ENCODE results near the gene ABHD16B.
"Not testable (repeated sequence)": the region's sequence is repeated elsewhere in the genome, so short reads cannot be mapped to it uniquely, and the experiment has no call there.

ABHD16B gene

DNA sequence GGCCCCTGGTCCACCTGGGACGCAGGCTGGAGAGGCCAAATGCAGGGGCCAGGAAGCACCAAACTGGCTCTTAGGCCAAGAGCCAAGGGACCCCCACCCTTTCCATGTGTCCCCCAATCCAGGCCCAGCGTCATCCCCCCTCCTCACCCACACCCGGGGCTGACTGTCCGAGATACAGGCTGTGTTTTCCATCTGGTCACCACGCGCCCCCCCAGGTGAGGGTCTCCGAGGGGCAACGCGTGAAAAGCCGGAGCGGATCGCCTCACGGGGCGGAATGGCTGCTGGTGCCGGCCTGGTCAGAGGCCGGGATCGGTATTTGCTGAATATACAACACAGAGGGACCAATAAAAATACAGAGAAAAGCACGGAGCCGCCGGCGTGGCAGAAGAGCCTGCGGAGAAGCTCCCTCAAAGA is 5.2 kb upstream of the ABHD16B start:
- no peak for DNase-seq

- no peak for DNase-seq
Measured at GRCh38 chr20:63857764-63858392, 3.4 kb upstream of the ABHD16B start.

DNA sequence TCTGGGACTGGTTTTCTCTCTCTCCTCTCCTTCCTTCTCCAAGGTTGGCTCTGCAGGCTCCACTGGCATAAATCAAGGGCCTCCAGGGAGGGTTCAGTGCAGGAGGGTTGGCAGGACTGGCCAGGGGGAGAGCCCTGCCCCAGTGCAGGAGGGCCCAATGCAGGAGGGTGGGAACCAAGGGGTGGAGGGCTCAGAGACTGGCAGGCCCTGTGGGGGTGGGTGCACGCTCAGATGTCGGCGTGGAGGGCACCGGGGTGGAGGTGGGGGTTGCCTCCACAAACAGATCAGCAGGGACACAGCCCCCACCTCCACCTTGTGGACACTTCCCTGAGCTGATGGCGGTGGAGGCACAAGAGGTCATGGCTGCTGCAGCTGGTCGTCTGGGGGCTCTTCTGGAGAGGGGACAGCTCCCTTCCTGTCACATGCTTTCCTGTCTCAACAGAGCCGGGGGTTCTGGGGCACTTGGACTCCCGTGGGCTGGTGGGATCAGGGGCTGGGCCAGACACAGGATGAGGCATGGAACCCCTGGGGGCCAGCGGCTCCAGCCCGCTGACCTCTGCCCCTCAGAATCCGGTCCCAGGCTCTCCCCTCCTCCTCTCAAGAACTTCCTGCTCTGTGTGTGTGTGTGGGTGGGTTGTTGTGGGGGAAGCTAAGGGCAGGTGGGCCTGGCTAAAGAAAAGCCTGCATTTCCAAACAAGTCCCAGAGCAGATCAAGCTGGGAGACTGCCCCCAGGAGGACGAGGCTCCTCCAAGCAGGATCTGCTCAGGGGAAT is 2.7 kb upstream of the ABHD16B start:
- DNase-seq: no peak

DNA sequence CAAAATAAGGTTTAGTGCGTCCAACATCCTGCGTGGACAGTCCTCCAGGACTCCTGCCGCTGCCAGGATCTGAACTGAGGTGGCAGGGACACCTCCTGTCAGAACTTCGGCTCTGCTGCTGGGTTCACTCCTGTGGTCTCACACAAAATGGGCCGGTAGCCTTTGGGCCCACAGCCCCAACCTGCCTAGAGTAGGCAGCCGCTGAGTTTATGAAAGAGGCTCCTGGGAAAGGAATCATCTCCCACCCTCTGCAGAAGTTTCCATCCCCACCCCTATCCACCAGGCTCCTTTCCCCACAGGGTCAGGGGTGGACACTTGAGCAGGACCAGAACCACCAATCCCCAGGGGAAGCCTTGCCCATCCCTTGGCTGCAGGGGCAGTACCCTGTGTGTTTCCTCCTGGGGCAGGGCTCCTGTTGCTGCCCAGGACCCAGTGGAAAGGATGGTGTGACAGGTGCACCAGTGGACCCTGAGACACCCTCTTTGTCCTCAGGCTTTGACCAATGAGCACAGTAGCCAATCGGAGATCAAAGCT is 2.1 kb upstream of the ABHD16B start:
- no peak for DNase-seq

- DNase-seq: no peak
Measured at GRCh38 chr20:63860325-63861051, 810 bp upstream of the ABHD16B start.

DNA sequence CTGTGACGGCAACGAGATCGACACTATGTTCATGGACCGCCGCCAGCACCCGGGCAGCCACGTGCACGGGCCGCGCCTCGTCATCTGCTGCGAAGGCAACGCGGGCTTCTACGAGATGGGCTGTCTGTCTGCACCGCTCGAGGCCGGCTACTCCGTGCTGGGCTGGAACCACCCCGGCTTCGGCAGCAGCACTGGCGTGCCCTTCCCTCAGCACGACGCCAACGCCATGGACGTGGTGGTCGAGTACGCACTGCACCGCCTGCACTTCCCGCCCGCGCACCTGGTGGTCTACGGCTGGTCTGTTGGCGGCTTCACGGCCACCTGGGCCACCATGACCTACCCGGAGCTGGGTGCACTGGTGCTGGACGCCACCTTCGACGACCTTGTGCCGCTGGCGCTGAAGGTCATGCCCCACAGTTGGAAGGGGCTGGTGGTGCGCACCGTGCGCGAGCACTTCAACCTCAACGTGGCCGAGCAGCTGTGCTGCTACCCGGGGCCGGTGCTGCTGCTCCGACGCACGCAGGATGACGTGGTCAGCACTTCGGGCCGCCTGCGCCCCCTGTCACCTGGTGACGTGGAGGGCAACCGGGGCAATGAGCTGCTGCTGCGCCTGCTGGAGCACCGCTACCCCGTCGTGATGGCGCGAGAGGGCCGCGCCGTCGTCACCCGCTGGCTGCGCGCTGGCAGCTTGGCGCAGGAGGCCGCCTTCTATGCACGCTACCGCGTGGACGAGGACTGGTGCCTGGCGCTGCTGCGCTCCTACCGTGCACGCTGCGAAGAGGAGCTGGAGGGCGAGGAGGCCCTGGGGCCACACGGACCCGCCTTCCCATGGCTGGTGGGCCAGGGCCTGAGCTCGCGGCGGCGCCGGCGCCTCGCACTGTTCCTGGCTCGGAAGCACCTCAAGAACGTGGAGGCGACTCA is 943 bp downstream of the ABHD16B start:
- DNase-seq: no peak

GRCh38 chr20:63863021-63863797 is 1.9 kb downstream of the ABHD16B start:
- no peak for DNase-seq

- peak; percentile 45 to 78 (median 71) for DNase-seq
Measured at GRCh38 chr20:63863798-63864544, 2.7 kb downstream of the ABHD16B start.

DNA sequence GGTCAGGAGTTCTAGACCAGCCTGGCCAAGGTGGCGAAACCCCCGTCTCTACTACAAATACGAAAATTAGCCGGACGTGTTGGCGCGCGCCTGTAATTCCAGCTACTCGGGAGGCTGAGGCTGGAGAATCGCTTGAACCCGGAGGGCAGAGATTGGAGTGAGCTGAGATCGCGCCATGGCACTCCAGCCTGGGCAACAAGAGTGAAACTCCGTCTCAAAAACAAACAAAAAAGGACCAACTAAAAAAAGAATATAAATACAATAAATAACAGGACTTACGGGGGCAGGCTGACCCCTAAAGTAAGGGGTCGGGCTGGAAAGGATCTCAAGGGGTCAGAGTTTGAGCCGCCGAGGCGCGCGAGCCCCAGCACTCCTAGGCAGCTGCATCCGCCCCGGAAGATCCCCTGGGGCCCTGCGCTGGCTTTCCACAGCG is 3.3 kb downstream of the ABHD16B start:
- DNase-seq: peak in 3 of 6 experiments; percentile 42 to 65 (median 49)

- DNase-seq: peak; percentile 93 to 97 (median 96)
Measured at GRCh38 chr20:63864978-63865640, 3.8 kb downstream of the ABHD16B start, which contains the start of gene TPD52L2. Gene TPD52L2, plus strand, starts transcription at chr20:63865270. Its CDS starts 96 bp downstream, at chr20:63865366.

DNA sequence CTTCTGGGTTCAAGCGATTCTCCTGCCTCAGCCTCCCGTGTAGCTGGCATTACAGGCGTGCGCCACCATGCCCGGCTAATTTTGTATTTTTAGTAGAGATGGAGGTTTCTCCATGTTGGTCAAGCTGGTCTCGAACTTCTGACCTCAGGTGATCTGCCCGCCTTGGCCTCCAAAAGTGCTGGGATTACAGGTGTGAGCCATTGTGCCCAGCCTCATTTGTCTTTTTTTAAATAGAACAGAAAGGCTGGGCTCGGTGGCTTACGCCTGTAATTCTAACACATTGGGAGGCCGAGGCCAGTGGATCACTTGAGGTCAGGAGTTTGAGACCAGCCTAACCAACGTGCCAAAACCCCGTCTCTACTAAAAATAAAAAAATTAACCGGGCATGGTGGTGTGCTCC is 5.7 kb downstream of the ABHD16B start:
- not testable (repeated sequence) for DNase-seq

GRCh38 chr20:63868264-63868663 is 7.0 kb downstream of the ABHD16B start:
- DNase-seq: no peak

GRCh38 chr20:63873477-63873971 is 12.2 kb downstream of the ABHD16B start:
- no peak for DNase-seq

DNA sequence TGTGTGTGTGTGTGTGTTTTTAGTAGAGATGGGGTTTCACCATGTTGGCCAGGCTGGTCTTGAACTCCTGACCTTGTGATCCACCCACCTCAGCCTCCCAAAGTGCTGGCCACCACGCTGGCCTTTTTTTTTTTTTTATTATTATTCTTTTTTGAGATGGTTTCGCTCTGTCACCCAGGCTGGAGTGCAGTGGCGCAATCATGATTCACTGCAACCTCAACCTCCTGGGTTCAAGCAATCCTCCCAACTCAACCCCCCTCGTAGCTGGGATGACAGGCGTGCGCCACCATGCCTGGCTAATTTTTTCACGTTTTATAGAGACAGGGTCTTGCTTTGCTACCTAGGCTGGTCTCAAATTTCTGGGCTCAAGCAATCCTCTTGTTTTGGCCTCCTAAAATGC is 12.9 kb downstream of the ABHD16B start:
- DNase-seq: not testable (repeated sequence)

DNA sequence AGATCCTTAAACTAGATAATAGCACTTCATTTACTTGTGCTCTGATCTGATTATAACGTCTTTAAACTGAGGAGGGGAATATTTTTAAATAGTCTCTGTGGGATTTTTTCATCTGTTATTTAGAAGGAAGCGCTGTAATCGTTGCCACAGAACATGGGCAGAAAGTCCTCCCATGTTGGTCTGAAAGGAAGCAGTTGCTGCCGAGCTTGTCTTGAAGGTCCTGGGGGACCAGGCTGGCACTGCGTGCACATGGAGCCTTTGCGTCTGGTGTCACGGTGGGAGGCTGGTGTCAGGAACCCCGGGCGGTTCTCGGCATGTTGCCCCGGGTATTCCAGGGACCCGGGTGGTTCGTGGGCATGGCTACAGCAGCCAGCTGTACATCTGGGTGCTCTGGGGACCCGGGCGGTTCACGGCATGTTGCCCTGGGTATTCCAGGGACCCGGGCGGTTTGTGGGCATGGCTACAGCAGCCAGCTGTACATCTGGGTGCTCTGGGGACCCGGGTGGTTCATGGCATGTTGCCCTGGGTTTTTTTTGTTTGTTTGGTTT is 15.3 kb downstream of the ABHD16B start:
- no peak for DNase-seq

- DNase-seq: no peak
Measured at GRCh38 chr20:63877755-63878470, 16.6 kb downstream of the ABHD16B start.

DNA sequence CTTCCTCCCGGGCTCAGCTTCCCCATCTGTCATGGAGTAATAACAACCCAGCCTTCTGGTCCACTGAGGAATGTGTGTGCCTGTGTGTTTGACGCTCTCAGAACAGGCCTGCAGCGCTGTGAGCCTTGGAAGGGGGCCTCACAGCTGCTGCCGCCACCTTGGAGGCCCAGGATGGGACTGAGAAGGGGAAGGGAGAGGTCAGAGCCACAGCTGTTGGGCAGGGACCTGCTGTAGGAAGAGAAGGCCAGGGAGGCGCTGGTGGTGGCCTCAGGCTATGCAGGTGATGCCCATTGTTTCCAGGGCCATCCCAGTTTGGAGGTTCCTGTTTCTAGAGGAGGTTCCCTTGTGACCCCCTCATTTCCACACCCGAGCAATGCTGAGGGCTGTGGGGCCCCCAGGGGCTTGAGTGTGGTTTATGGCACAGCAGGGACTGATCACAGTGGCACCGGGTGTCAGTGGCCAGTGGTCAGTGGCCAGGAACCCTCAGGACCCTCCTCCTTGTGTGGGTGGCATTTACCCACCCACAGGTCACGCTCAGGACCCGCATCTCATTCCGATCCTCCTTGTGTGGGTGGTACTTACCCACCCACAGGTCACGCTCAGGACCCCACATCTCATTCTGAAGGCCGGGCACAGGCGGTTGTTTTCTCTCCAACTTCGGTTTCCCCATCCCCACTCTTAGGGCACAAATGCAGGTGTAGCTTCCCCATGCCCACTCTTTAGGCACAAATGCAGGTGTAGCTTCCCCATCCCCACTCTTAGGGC is 17.8 kb downstream of the ABHD16B start:
- no peak for DNase-seq

- not testable (repeated sequence) for DNase-seq
Measured at GRCh38 chr20:63880901-63881300, 19.6 kb downstream of the ABHD16B start.
